ENCODE measurements around the gene ZGPAT.
A peak's percentile ranks its signal among the peaks of the same experiment; 100 is the strongest.

ZGPAT gene

DNA sequence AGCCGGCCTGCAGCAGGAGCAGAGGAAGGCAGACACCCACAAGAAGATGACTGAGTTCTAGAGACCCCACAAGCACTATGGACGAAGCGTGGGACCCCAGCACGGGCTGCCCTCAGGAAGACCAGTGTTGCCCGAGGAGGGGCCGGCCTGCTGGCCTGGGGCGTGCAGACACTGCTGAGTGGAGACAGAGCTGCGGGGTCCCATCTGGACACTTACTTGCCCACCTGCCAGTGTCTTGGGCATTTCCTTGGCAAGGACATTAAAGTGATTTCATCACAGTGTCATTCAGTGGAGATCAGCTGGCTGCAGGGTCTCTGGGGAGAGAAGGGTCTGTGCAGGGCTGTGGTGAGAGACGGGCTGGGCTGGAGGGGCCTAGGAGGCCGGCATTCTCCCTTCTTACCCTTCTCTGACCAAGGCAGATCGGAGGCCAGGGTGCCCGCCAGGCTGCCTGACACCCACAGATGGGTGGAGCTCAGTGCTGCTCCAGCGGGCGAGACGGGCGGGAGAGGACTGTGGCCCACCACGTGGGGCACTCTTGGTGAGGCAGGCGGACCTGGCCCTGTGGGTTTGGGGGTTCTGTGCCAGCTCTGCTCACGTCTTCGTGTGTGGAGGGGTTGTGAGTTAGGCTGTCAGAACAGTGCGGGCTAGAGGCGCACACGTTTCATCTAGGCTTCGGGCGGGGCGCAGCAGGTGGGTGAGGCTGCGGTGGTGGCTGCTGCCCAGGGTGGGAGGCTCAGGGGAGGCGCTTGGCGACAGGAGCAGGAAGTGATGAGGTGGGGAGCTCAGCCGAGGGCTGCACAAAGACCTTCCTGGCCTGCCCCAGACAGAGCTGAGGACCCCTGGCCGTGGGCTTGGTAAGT is 28.2 kb downstream of the ZGPAT start, which contains the start of gene LIME1:
TSS of gene LIME1 (plus strand) at position 806 of the 860 bp plus-strand sequence. CDS start 886 bp downstream, outside the sequence.
- peak; percentile 81 for DNase-seq

DNA sequence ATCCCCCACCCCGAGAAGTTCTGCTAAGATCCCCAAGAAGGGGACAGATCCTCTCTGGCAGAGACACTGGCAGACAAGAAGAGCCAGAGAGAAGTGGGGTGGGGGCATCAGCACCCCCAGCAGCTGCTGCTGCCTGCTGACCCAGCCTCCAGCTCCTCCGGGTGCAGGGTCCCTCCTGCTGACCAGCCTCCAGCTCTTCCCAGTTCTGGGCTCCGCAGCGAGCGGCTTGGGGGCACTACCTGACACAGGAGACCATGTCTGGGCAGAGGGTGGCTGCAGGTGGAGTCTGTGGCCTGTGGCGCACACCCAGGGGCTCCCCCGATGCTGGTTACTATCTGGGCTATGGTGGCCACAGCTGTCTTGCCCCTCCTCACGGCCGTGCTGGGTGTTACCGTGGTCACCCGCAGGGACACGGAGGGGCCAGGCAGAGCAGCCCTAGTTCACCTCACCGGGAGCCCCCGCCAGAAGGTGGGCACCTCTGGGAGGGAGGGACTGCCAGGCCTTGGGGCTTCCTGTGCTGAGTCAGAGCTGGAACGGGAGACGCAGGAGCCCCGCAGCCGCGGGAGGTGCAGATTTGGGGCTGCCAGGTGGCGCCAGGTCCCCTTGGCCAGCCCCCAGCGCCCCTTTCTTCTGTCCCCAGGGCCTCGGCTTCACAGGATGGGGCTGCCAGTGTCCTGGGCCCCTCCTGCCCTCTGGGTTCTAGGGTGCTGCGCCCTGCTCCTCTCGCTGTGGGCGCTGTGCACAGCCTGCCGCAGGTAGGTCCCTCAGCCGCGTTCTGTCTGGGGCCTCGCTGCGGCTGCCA is 29.3 kb downstream of the ZGPAT start:
- peak; percentile 77 for DNase-seq

DNA sequence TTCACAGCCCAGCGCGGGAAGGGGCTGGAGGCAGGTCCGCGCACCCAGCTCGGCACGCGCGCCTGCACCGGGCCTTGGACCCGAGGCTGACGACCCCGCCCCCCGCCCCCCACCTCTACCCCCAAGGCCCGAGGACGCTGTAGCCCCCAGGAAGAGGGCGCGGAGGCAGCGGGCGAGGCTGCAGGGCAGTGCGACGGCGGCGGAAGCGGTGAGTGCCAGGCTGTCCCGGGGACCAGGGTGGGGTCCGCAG is 29.8 kb downstream of the ZGPAT start:
- no peak for DNase-seq

DNA sequence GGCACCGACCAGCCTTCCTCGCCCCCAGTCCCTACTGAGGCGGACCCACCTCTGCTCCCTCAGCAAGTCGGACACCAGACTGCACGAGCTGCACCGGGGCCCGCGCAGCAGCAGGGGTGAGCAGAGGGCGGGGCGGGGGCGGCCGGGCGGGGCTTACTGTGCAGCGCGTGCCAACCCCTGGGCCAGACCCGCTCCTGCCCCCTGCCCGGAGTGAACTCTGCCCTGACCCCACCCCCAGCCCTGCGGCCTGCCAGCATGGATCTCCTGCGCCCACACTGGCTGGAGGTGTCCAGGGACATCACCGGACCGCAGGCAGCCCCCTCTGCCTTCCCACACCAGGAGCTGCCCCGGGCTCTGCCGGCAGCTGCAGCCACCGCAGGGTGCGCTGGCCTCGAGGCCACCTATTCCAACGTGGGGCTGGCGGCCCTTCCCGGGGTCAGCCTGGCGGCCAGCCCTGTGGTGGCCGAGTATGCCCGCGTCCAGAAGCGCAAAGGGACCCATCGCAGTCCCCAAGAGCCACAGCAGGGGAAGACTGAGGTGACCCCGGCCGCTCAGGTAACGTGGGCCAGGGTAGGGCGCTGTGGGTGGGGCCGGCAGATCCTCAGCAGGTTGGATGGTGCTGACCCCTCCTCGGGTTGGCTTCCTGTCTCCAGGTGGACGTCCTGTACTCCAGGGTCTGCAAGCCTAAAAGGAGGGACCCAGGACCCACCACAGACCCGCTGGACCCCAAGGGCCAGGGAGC is 30.3 kb downstream of the ZGPAT start:
- DNase-seq = peak; percentile 63

DNA sequence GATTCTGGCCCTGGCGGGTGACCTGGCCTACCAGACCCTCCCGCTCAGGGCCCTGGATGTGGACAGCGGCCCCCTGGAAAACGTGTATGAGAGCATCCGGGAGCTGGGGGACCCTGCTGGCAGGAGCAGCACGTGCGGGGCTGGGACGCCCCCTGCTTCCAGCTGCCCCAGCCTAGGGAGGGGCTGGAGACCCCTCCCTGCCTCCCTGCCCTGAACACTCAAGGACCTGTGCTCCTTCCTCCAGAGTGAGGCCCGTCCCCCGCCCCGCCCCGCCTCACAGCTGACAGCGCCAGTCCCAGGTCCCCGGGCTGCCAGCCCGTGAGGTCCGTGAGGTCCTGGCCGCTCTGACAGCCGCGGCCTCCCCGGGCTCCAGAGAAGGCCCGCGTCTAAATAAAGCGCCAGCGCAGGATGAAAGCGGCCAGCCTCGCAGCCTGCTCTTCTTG is 30.9 kb downstream of the ZGPAT start:
- DNase-seq = peak; percentile 83

DNA sequence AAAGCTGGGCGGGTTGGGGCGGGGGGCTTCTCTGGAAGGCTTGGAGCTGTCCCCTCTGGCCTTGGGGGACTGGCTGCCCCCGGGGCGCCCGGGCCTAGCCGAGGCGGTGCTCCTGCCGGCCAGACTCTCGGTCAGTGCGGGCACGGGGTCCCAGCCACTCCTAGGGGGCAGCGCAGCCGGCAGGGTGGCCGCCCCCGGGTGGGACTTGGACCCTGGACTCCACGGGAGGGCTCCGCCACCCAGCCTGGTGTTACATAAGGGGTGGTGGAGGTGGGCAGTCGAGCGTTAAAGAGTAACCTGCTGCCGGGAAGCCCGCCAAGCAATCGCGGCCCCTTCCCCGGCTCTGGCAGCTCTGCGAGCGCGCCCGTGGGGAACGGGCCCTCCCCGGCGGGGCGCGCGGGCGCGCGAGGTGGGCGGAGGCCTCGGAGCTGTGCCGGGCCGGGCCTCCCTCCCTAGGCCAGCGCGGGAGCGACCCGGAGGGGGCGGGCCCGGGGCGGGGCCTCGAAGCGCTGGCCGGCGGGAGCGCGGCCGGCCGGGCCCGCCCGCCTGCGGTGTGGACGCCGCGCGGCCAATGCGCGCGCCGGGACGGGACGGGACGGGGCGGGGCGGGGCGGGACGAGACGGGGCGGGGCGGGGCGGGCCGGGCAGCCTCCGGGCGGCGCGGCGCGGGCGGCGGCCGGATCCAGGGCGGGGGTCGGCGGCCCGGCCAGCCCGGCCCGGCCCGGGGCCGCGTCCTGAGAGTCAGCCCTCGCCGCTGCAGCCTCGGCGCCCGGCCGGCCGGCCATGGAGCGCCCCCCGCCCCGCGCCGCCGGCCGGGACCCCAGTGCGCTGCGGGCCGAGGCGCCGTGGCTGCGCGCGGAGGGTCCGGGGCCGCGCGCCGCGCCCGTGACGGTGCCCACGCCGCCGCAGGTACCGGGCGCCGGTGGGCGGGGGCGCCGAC is 31.6 kb downstream of the ZGPAT start, which contains the start of gene SLC2A4RG:
TSS of gene SLC2A4RG (plus strand) at position 647 of the 940 bp plus-strand sequence. CDS start at position 784, 137 bp downstream.
- peak; percentile 100 for DNase-seq

DNA sequence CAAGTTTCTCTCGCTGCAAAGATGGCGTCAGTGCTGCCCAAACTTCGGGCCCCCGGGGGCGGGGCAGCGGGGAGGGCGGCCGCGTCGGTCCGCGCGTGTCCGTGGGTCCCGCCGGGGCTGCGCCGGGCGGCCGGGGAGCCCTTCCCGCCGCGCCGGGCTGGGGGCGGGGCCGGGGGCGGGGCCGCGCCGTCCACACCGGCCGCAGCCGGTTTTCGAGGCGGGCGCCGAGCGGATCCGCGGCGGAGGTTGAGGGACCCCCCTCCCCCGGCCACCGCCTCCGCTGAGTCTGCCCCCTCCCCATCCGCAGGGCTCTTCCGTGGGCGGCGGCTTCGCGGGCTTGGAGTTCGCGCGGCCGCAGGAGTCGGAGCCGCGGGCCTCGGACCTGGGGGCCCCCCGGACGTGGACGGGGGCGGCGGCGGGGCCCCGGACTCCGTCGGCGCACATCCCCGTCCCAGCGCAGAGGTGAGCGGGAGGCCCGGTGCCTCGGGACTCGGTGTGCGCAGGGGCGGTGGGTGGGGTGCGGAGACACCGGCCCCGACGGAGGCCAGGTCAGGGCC is 32.3 kb downstream of the ZGPAT start:
- peak; percentile 91 for DNase-seq

DNA sequence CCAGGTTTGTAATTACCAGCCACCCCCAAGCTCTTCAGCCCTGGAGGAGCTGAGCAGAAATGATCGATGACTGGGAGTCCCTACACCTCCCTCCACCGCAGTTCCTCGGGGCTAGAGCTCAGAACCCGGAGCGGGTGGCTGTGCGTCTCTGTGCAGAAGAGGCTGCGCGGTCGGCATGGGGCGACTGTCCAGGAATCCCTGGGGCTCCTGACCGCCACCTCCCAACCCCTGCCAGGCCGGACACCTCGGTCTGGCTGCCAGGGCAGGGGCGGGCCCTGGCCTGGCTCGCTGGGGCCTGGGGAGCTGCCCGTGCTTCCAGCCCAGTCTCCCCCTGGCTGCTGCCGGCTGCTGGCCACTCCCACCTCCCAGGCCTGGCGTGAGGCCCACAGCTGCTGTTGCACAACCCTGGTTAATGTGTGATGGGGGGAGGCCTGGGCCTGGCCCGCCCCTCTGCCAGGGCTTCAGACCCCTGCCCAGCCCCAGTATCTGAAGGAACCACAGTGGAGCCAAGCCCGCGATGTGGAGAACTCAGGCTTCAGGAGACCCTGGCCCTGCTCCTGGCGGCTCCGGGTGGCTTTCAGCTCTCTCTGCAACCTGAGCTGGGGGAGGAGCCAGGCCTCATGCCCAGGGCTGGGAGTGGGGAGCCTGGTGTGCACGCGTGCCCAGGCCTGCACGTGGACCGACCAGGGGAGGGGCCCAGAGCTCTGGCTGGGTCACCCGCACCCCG is 33.0 kb downstream of the ZGPAT start:
- peak; percentile 100 for DNase-seq

DNA sequence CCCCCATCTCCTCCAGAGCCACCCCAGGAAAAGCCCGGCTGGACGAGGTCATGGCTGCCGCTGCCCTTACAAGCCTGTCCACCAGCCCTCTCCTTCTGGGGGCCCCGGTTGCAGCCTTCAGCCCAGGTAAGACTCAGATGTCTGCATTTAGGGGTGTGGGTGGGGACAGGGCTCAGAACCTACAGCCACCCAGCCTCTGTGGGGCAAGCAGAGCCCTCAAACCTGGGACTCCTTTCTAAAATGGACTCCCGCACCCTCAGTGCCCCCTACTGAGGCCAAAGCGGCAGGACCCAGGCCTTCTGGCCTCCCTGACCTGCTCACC is 33.5 kb downstream of the ZGPAT start:
- DNase-seq = no peak

DNA sequence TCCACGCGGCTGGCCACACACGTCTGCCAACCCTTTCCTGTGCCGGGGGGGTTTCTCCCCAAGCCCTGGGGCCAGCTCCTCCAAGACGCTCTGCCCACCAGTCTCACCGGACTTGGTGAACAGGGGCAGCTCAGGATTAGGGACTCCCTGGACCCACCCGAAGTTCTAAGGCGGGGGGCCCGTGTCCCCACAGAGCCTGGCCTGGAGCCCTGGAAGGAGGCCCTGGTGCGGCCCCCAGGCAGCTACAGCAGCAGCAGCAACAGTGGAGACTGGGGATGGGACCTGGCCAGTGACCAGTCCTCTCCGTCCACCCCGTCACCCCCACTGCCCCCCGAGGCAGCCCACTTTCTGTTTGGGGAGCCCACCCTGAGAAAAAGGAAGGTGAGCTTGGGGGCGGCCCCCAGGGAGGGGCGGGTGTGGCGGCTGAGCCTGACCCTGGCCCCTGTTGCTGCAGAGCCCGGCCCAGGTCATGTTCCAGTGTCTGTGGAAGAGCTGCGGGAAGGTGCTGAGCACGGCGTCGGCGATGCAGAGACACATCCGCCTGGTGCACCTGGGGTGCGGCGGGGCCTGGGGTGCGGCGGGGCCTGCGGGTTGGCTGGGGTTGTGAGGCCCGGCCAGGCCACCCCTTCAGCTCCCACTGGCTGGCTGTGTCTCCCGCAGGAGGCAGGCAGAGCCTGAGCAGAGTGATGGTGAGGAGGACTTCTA is 34.0 kb downstream of the ZGPAT start:
- DNase-seq = peak; percentile 43

DNA sequence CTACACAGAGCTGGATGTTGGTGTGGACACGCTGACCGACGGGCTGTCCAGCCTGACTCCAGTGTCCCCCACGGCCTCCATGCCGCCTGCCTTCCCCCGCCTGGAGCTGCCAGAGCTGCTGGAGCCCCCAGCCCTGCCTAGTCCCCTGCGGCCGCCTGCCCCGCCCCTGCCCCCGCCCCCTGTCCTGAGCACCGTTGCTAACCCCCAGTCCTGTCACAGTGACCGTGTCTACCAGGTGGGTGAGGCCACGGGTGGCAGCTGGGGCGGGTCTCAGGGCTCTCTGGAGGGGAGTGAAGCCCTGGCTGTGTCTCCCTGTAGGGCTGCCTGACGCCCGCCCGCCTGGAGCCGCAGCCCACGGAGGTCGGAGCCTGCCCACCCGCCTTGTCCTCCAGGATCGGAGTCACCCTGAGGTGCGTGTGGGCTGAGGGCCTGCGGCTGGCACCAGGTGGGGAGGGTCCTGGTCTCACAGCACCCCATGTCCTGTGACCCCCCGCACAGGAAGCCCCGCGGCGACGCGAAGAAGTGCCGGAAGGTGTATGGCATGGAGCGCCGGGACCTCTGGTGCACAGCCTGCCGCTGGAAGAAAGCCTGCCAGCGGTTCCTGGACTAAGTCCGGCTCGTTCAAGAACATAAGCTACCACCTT is 34.7 kb downstream of the ZGPAT start:
- DNase-seq = peak; percentile 43

DNA sequence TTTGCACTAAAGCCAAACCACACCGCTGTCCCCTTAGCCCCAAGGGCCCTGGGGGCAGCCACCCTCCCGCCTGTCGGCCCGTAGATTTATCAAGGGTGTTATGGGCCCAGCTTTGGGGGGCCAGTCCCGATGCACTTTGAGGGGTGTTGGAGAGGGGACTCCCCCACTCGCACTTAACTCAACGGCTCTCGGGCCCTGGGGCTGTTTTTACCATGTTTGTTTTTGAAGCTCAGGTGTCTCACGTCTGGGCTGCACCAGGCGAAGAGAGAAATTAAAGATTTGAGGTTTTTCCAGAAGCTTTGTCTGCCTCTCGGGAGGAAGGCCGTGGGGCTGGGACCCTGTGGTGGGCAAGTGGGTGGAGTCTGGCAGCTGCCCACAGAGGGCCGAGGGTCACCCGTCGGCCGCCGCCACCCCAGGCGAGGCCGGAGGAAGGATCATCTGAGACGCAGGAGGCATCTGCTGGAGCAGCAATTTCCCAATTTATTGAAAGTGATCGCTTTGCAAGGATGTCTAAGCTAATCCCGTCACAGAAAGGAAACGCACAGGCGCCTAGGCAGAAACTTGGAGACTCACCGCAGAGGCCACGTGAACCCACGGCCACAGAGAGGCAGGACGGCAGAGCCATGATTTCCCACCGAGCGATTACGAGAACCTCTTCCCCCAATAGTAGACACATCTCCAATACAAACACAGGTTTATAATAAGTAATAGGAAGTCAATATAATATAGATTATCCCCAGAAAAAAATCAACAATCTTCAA is 35.6 kb downstream of the ZGPAT start:
- DNase-seq = peak; percentile 52

DNA sequence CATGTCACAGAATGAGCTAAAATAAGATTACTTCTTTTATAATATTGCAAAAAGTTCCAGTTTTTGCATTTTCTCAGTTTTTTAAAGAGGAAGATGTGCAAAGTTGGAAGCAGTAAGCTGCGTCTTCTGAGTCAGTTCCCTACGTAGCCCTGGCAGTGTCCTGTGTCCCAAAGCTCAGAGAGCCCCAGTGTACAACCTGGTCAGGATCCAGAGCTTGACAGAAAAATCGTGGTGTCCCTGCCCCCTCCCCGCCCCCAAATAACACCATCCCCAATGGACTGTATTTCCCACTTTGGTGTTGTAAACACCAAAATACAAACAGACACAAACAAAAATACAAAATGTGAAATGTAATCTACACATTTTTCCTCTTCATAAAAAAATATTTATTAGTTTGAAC is 36.3 kb downstream of the ZGPAT start:
- DNase-seq = no peak

DNA sequence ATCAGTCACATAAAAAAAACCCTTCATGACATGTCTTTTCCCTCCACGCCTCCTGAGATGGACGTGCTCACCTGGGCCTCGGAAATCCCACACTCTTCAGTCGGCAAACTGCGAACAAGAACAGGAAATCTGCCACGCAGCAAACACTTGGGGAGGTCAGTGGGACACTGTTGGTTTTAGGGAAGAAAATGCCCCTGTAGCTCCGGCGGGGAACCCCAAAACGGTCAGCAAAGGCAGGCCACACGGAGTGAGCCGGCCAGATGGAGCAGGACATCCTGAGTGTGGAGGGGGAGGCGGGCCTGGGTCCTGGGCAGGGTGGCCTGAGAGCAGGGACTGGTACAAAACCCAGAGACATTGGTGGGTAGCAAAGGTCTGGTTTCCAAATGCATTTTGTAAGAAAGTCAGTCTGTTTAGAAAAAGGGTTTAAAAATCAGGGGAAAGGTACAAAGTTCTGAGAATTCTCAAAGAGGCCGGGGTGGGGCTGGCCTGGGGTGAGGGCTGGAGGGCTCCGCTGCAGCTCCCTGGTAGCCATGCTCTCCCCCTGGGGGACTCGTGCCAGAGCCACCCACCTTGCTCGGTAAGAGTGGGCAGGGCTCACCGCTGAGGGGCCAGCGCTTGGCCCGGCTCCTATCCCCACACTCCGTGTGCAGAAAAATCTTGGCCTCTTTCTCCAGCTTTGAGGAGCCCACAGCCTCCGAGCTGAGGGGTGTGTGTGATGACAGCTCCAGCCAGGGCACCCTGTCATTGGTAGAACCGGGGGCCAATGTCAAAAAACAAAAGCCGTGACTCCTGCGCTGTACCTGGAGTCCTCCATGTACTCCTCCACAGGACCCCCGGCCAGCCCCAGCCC is 37.0 kb downstream of the ZGPAT start:
- peak; percentile 61 for DNase-seq

DNA sequence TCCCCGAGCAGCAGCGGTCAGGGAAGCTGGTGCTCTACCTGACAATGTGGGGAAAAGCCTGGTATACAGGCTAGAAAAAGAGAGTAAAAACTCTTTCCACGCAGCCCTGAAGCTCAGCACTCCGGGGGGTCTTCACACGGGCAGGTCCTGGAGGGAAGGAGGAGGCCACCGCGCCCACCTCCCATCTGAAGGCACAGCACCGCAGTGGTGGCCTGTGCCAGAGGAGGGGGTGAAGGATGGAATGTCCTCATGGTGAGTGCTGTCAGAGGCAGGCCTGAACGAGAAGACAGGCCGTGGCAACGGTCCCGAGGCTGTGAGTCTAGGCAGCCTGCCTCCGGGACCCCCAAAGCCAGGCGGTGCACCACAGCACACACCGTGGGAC is 37.6 kb downstream of the ZGPAT start:
- peak; percentile 47 for DNase-seq

DNA sequence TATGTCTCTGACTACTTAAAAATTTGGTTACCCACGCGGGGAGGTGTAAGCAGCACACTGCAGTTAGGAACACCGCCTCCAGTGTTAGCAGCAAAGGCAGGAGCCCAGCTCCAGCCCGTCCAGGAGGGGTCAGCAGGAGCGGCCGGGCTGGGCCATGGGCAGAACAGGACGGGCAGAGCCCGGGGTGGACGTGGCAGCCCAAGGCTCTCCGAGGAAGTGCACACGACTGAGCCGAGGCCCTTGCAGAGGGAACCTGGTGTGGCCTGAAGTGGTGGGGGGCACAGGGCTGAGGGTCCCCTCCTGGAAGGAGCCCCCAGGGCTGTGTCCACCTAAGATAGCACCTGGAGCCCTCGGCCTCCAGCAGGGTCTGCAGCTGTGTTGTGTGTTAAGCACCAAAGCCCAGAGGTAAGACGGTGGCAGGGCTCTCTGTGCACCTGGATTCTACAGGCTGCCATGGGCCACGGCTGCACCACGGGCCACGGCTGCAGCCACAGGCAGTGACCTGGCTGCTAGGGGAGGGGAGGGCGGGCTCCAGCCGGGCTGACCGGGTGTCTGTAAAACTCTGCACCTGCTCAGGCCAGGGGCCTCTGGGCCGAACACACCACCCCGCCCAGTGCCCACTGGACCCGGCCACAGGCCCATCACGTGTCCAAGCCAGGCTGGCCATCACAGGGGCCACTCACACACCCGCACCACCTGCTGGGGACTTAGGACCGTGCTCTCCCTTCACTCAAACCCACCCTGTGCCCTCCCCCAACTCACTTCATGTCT is 38.3 kb downstream of the ZGPAT start:
- DNase-seq = peak; percentile 57

DNA sequence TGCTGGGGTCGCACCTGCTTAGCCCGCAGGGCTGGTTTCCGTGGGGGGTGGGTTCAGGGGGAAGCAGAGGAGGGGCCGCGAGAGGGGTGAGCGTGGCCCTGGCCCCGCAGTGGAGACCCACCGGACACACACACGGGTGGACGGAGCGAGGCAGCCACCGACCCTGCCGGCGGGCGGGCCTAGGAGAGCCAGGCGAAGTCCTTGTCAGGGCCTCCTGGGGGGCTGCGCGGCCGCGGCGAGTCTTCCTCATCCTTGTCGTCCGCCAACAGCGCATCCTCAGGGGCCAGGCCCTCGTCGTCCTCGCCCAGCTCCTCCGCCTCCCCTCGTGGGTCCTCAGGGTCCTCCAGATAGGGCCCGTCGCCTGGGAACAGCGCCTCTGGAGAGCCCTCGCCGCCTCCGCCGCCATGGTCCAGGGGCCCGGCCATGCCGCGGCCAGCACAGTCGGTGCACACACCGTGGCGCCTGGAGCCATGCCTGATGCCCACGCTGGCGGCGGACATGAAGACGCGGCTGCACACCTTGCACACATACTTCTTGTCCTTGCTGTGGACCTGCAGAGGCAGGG is 39.0 kb downstream of the ZGPAT start:
- peak; percentile 23 for DNase-seq
